Brain microvascular endothelial cell (primary cell): ENCODE results near the gene MYOZ3.

Experiments
- DNase-seq: peaks from one replicate; pipeline ENCODE4 v3.0.0-alpha.2; 2020
- H3K27ac ChIP-seq: fragments of 250-450 bp; sonication (Bioruptor Pico); 2 replicates; pipeline ENCODE4 v1.5.1; 2020; ENCODE audit warnings: mild to moderate bottlenecking, moderate library complexity
- H3K27me3 ChIP-seq: fragments of 250-450 bp; sonication (Bioruptor Pico); replicated peaks from 2 replicates; pipeline ENCODE4 v1.5.1; 2020; ENCODE audit warnings: mild to moderate bottlenecking
- H3K36me3 ChIP-seq: fragments of 250-450 bp; sonication (Bioruptor Pico); replicated peaks from 2 replicates; pipeline ENCODE4 v1.5.1; 2020; ENCODE audit warnings: mild to moderate bottlenecking
- H3K4me3 ChIP-seq: 2 replicates; pipeline ENCODE4 v1.5.1; 2011; ENCODE audit warnings: low read depth, mild to moderate bottlenecking, control low read depth, low read length, moderate library complexity
- CTCF ChIP-seq: IDR thresholded peaks from 2 replicates; pipeline ENCODE4 v1.5.1; 2011; ENCODE audit warnings: low read depth, mild to moderate bottlenecking, moderate library complexity, low read length, control low read depth, inconsistent platforms; ENCODE audit errors: missing control alignments
- in situ Hi-C: cut with HindIII; loops from 2 replicates; pipeline ENCODE4 v1.10.0; 2017; ENCODE audit warnings: low sequenced_read_pairs, low pct_ligation_motif_present

Gene MYOZ3

GRCh38 chr5:150615141-150615699 is 45.8 kb upstream of the MYOZ3 start:
- no peaks in the 10 kb centered on the region for H3K36me3 ChIP-seq
- no peak overlapping the region for H3K27ac ChIP-seq
- in situ Hi-C loops: no loop called here
- H3K4me3 ChIP-seq: no peak overlapping the region
- H3K27me3 ChIP-seq: no peaks in the 10 kb centered on the region
- DNase-seq: peak; percentile 59
- no peak for TF ChIP-seq CTCF

- DNase-seq: no peak
- no peak for TF ChIP-seq CTCF
- H3K4me3 ChIP-seq: no peak overlapping the region
- no peak overlapping the region for H3K27ac ChIP-seq
- in situ Hi-C loops: no loop called here
- no peaks in the 10 kb centered on the region for H3K36me3 ChIP-seq
- no peaks in the 10 kb centered on the region for H3K27me3 ChIP-seq
These were observed 45.0 kb upstream of the MYOZ3 start for GRCh38 chr5:150616024-150616470.

- no peak for DNase-seq
These were observed 44.5 kb upstream of the MYOZ3 start for GRCh38 chr5:150616506-150616905.

GRCh38 chr5:150618163-150618562 is 42.9 kb upstream of the MYOZ3 start:
- Histone ChIP-seq H3K4me3 (no peak overlapping the region), H3K27ac (no peak overlapping the region), H3K27me3 (no peaks in the 10 kb centered on the region), H3K36me3 (no peaks in the 10 kb centered on the region)
- TF ChIP-seq CTCF: no peak
- in situ Hi-C loops: no loop called here
- DNase-seq: no peak

More at GRCh38 chr5:150616506-150616905, 44.5 kb upstream of the MYOZ3 start:
- H3K4me3 ChIP-seq: no peak overlapping the region
- TF ChIP-seq CTCF: no peak
- in situ Hi-C loops: no loop called here
- no peaks in the 10 kb centered on the region for H3K36me3 ChIP-seq
- H3K27me3 ChIP-seq: no peaks in the 10 kb centered on the region
- H3K27ac ChIP-seq: no peak overlapping the region

- H3K4me3 ChIP-seq: no peak overlapping the region
- no peak overlapping the region for H3K27ac ChIP-seq
- in situ Hi-C loops: no loop called here
These were observed 42.3 kb upstream of the MYOZ3 start for GRCh38 chr5:150618588-150619281.

More at GRCh38 chr5:150618588-150619281, 42.3 kb upstream of the MYOZ3 start:
- DNase-seq: no peak
- Histone ChIP-seq H3K36me3 (no peaks in the 10 kb centered on the region), H3K27me3 (no peaks in the 10 kb centered on the region)
- no peak for TF ChIP-seq CTCF
